ENCODE data around the gene TANC1.
A peak's percentile ranks its signal among the peaks of the same experiment; 100 is the strongest.

Gene TANC1

DNA sequence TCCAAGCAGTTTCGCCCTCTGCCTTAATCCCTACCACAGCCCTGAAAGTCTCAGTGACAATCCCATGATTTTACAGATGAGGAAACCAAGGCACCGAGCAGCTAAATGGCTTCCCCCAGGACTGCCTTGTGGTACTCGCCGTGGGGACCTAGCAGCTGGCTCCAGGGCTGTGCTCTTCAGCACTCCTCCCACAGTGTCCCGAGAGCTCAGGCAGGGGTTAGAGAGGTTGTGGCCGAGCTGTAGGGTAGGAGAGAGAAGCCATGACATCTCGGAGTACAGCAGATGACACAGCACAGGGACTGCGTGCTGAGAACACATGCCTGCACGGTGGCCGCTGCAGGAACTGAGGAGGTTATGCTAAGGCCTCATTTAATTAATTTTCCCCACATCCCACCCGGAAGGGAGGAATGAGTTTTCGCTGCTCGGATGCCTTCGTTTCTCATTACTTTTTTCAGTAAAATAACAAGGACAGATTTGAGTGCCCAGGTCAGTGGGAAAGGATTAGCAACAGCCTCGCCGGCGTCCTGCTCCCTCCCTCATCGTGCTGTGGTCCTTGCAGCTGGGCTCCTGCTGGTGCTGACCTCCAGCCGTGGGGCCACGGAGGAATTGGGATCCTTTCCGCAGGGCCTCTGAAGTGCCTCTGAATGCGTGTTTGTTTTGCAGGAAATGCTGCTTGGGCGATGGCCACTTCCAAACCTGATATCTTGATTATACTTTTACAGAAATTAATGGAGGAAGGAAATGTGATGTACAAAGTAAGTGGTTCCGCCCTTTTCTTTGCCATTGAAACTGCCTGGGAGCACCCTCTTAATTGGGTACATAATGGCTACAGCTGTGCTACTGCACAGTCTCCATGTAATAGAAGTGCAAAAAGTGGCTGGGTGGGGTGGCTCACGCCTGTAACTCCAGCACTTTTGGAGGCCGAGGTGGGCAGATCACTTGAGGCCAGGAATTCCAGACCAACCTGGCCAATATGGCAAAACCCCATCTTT, 256.9 kb downstream of the TANC1 start:
- DNase-seq (ENCODE audit: low read depth) = no peak

DNA sequence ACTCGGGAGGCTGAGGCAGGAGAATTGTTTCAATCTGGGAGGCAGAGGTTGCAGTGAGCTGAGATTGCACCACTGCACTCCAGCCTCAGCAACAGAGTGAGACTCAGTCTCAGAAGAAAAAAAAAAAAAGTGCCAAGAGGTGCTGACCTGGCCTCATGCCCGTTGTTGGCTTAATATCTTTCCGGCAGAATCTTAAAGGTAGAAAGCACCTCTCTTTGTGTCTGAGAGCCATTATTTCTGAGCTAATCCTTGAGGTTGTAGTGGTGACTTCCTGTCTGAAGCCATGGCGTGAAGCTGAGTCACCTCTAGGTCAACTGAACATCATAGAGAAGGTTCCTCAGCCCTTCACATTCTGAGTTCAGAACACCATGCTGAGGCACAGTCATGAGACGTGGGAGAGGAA, 257.6 kb downstream of the TANC1 start:
- peak; percentile 24 for DNase-seq (ENCODE audit: low read depth)

GRCh38 chr2:159226608-159227385, 258.4 kb downstream of the TANC1 start:
- no peak for DNase-seq (ENCODE audit: low read depth)

- peak; percentile 16 for DNase-seq (ENCODE audit: low read depth)
These were observed 259.0 kb downstream of the TANC1 start for GRCh38 chr2:159227467-159227866.

DNA sequence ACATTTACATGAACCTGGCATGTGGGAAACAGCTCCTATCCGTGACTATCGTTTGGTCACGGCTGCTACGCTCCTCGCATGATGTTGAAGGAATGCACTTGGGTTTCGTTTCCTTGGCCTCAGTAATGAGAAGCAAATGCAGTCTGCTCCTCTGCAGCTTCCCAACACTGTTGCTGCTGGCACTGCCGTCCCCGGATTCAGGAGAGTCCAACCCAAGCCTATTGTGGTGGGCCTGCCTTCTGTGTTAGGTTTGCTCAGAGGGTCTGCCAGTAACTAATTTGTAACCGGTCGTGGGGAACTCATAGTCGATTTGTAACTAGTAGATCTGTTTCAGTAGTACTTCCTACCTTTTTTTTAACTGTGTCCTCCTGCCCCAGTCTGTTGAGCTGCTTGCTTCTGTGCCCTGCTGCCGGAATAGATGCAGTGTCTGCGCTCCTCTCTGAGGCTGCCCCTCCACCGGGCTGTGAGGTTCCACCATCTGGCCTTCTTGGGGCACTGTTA, 259.7 kb downstream of the TANC1 start:
- DNase-seq (ENCODE audit: low read depth) = no peak

DNA sequence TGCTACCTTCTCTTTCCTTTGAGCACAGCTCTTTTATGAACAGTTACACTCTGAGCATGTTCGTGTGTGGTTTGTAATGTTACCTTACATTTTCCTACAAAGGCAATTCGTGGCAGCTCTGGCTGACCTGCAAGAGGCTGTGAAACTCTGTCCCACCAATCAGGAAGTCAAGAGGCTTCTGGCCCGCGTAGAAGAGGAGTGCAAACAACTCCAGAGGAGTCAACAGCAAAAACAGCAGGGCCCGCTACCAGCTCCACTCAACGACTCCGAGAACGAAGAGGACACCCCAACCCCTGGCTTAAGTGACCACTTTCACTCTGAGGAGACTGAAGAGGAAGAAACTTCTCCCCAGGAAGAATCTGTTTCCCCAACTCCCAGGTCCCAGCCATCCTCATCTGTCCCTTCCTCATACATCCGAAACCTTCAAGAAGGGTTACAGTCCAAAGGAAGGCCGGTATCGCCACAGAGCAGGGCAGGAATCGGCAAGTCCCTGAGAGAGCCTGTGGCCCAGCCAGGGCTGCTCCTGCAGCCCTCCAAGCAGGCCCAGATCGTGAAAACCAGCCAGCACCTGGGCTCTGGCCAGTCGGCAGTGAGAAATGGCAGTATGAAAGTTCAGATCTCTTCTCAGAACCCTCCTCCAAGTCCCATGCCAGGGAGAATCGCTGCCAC, 261.2 kb downstream of the TANC1 start:
- no peak for DNase-seq (ENCODE audit: low read depth)

DNA sequence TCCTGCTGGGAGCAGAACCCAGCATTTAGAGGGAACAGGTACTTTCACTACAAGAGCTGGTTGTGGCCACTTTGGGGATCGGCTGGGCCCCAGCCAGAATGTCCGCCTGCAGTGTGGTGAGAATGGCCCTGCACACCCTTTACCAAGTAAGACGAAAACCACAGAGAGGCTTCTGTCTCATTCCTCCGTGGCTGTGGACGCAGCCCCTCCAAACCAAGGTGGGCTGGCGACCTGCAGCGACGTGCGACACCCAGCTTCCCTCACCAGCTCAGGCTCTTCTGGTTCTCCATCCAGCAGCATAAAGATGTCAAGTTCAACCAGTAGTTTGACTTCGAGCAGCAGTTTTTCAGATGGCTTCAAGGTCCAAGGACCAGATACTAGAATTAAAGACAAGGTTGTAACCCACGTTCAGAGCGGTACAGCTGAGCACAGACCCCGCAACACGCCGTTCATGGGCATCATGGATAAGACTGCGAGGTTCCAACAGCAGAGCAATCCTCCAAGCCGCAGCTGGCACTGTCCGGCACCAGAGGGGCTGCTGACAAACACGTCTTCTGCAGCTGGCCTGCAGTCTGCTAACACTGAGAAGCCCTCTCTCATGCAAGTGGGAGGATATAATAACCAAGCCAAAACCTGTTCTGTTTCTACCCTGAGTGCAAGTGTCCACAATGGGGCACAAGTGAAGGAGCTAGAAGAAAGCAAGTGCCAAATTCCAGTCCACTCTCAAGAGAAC, 261.9 kb downstream of the TANC1 start:
- DNase-seq (ENCODE audit: low read depth) = no peak

- no peak for DNase-seq (ENCODE audit: low read depth)
These were observed 264.2 kb downstream of the TANC1 start for GRCh38 chr2:159232456-159233170.

GRCh38 chr2:159234868-159235267, 266.4 kb downstream of the TANC1 start:
- DNase-seq (ENCODE audit: low read depth) = no peak

DNA sequence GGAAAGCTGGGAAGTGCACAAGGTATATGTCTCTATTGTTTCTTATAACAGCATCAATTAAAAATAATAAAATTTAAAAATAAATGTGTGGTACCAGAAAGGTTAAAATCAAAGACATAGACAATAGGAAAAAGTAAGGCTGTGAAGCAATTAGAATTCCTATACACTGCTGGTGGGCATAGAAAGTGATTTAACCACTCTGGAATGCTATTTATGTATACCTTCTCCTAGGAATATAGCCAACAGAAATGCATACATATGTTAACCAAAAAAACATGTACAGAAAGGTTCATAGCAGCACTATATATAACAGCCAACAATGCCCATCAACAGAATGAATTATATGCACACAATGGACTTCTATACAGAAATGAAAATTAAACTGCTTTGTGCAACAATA, 275.1 kb downstream of the TANC1 start:
- DNase-seq (ENCODE audit: low read depth) = no peak

DNA sequence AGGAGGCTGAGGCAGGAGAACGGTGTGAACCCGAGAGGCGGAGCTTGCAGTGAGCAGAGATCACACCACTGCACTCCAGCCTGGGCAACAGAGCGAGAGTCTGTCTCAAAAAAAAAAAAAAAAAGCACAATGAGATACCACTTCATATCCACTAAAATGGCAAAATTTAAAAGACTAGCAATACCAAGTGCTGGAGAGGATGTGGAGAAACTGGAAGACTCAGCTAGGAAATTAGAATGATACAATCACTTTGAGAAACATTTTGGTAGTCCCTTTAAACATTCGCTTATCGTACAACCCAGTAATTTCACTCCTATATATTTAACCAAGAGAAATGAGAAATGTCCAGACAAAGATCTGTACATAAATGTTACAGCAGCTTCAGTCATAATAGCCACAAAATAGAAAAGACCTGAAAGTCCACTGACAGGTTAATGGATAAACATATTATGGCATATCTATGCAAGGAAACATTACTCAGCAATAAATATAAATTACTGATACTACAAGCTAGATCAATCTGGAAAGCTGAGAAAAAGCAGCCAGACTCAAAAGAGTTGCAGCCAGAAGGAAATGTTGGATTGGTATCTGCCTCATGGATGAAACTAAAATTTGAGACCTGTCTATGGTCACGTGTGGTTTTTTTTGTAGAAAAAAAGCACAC, 278.0 kb downstream of the TANC1 start:
- no peak for DNase-seq (ENCODE audit: low read depth)

- no peak for DNase-seq (ENCODE audit: low read depth)
These were observed 281.7 kb downstream of the TANC1 start for GRCh38 chr2:159249990-159250715.

DNA sequence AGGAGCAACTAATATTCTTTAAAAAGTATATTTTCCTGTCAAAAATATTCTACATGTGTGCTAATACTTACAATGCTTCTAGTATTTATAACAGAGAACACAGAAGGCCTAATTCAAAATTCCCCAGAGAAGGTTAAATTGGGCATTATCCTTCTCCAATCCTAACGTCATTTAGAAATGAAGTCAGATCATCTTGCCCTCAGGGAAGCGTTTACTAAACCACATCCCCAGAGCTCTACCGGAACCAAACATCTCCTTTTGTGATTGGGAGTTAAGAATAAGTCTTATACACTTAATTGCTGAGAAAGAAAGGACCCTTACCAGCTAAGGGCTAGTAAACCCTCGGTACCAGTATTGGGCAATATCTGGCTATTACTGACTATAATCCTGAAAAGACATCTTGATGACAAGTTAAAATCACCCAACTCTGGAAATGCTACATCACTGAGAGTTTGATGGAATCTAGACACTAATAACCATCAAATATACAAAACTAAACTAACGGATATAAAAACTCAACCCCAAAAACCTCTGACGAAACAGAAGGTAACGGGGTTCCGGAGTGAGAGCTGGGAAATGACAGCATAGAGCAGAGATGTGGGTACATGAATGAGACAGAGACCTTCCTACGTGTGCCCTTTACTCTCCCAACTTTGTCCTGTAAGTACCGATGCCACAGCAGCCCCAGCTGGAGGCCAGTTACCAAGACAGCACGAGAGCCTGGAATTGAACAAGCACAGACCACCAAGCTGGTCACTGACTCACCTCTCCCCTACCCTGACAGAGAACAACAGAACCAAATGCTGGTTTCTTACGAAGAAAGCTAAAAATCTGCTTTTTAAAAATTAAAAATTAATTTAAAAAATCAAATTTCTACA, 283.1 kb downstream of the TANC1 start:
- no peak for DNase-seq (ENCODE audit: low read depth)

DNA sequence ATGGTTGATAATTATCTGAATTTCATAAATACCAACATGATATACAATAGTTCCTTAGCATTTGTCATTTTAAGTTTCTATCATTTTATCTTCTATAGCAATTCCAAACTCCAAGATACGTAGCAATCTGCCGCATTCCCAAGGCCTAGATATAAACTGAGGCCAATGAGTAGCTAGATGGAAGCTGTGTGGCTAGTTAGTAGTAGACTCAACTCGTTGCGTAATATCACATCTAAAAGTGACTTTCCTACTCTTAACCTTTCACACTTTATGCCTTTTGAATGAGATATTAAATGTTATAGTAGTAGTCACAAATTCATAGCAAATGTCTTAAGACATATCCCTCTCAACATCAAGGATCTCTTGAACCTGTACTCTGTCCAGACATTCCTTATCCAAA, 284.5 kb downstream of the TANC1 start:
- DNase-seq (ENCODE audit: low read depth) = no peak

GRCh38 chr2:159256159-159256558, 287.7 kb downstream of the TANC1 start:
- DNase-seq (ENCODE audit: low read depth) = no peak

DNA sequence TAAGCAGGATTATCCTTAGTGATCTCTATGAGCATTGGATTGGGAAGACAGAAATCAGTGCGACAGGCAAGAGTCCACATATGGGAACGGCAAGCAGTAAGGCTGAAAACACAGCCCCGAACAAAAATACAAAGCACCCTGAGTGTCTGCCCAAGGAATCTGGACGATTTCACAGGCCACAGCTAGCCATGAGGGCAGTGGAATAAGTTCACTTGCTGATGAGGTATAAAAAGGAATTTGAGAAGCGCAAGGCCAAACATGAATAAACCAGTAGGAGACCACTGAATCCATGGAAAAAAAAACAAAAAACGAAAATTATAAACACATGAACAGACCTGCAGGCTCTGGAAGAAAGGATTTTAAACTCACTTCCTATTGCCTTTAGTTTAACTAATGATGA, 293.8 kb downstream of the TANC1 start:
- DNase-seq (ENCODE audit: low read depth) = no peak

DNA sequence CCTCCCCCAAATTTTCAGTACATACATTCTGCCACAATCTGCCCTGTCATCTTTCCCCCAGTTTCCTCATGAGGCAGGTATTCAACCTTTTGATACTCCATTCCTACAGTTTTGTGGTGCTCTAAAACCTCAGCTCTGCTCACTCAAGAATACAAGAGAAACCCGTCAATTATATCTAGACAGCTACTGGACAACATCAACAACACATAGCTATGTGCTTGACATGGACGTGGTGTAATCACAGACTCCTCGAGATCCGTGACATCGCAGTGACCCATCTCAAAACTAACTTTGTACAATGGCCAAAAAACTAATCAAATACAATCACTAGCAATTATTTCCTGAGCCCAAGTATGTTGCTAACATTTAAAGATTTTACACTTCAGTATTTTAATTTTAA, 294.5 kb downstream of the TANC1 start:
- DNase-seq (ENCODE audit: low read depth) = no peak

GRCh38 chr2:159265171-159265576, 296.7 kb downstream of the TANC1 start:
- DNase-seq (ENCODE audit: low read depth) = no peak

GRCh38 chr2:159266554-159266953, 298.1 kb downstream of the TANC1 start:
- DNase-seq (ENCODE audit: low read depth) = no peak

Data from activated gamma-delta T cell treated with anti-CD3 and anti-CD28 coated beads, Interleukin-2, amount 50 U/mL, for 16 hours (primary cell).